ENCODE data around the gene HYI. TPM values are rescaled to one million over a fixed set of nuclear protein-coding genes. Genes with fewer than 3 reads are reported as not detected.
"Not testable (repeated sequence)": the region's sequence is repeated elsewhere in the genome, so short reads cannot be mapped to it uniquely, and the experiment has no call there.

The HYI gene
- total RNA-seq, 1 experiment from 2014 or later, result not detected

- DNase-seq, result no peak
- Histone ChIP-seq H3K4me3 (peak overlapping the region; percentile 4; the same call in 1 of the 2 replicates), H3K36me3 (no peaks in the 10 kb centered on the region), H3K27ac (peak overlapping the region; percentile 94), H3K9me3 (replicated peaks) (no peaks in the 10 kb centered on the region), H3K27me3 (no peaks in the 10 kb centered on the region), H3K4me1 (peaks cover 50% of the 10 kb centered on the region)
These were observed 19.7 kb upstream of the HYI start for GRCh38 chr1:43473463-43473862.

- peaks cover 50% of the 10 kb centered on the region for H3K4me1 ChIP-seq
- not testable (repeated sequence) for H3K27me3 ChIP-seq; H3K36me3 ChIP-seq; H3K9me3 ChIP-seq (replicated peaks)
- H3K27ac ChIP-seq, result peak overlapping the region; percentile 94
- peak; percentile 83 to 89 for DNase-seq
- peak overlapping the region; percentile 4; the same call in 1 of the 2 replicates for H3K4me3 ChIP-seq
These were observed 18.9 kb upstream of the HYI start for GRCh38 chr1:43472463-43473151.

DNA sequence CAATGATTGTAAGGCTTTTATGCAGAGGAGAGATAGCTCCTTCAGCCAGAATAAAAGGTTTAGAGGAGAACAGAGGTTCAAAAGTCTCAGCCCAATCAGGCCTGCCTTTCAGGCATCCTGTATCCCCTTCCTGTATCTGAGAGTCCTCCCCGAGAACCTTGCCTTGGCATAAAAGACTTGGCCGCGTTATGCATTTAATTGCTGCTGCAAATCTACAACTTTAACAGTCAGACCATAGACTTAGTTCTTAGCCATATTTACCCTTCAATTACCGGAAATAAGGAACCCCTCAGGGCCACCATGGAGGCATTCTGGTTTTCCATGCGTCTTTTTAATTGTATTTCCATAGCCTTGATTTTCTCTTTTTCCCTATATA lies 18.3 kb upstream of the HYI start:
- Histone ChIP-seq H3K4me3 (no peak overlapping the region), H3K27ac (peak overlapping the region; percentile 94), H3K4me1 (peaks cover 50% of the 10 kb centered on the region), H3K27me3 (no peaks in the 10 kb centered on the region), H3K36me3 (no peaks in the 10 kb centered on the region), H3K9me3 (replicated peaks) (no peaks in the 10 kb centered on the region)
- DNase-seq, result no peak

- no peak for DNase-seq
These were observed 16.2 kb upstream of the HYI start for GRCh38 chr1:43469932-43470331.

GRCh38 chr1:43468414-43468813 lies 14.7 kb upstream of the HYI start:
- peaks cover 27% of the 10 kb centered on the region for H3K4me1 ChIP-seq
- no peaks in the 10 kb centered on the region for H3K27me3 ChIP-seq
- H3K9me3 ChIP-seq (replicated peaks), result no peaks in the 10 kb centered on the region
- H3K36me3 ChIP-seq, result no peaks in the 10 kb centered on the region
- no peak overlapping the region for H3K27ac ChIP-seq
- DNase-seq, result no peak
- H3K4me3 ChIP-seq, result no peak overlapping the region

More at GRCh38 chr1:43469932-43470331, 16.2 kb upstream of the HYI start:
- H3K27ac ChIP-seq, result no peak overlapping the region
- H3K4me1 ChIP-seq, result peaks cover 41% of the 10 kb centered on the region
- H3K36me3 ChIP-seq, result no peaks in the 10 kb centered on the region
- H3K9me3 ChIP-seq (replicated peaks), result no peaks in the 10 kb centered on the region
- H3K27me3 ChIP-seq, result no peaks in the 10 kb centered on the region
- no peak overlapping the region for H3K4me3 ChIP-seq

DNA sequence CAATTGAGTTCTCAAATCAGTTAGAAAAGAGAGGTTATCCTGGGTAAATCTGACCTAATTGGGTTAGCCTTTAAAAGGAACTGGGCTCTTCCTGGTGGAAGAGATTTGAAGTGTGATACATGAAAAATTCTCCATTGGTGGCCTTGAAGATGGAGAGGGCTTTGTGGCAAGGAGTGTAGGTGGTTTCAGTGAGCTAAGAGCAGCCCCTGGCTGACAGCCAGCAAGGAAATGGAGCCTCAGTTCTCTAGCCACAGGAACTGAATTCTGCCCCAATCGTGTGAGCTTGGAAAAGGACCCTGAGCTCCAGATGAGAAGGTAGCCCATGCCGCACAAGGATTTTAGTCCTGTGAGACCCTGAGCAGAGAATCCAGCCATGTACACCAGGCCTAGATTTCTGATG lies 12.7 kb upstream of the HYI start:
- Histone ChIP-seq H3K27me3 (no peaks in the 10 kb centered on the region), H3K27ac (no peak overlapping the region), H3K4me1 (peaks cover 7% of the 10 kb centered on the region; the same call in 1 of the 2 replicates), H3K4me3 (no peak overlapping the region), H3K9me3 (replicated peaks) (no peaks in the 10 kb centered on the region), H3K36me3 (no peaks in the 10 kb centered on the region)
- peak; percentile 29 to 46 for DNase-seq

GRCh38 chr1:43465505-43466067 lies 11.9 kb upstream of the HYI start:
- Histone ChIP-seq H3K4me1 (peaks cover 7% of the 10 kb centered on the region; the same call in 1 of the 2 replicates), H3K27ac (no peak overlapping the region), H3K36me3 (no peaks in the 10 kb centered on the region), H3K9me3 (replicated peaks) (no peaks in the 10 kb centered on the region), H3K4me3 (no peak overlapping the region), H3K27me3 (no peaks in the 10 kb centered on the region)
- no peak for DNase-seq

- Histone ChIP-seq H3K4me1 (peaks cover 7% of the 10 kb centered on the region; the same call in 1 of the 2 replicates), H3K27me3 (no peaks in the 10 kb centered on the region), H3K36me3 (no peaks in the 10 kb centered on the region), H3K4me3 (no peak overlapping the region), H3K27ac (no peak overlapping the region), H3K9me3 (replicated peaks) (no peaks in the 10 kb centered on the region)
- DNase-seq, result no peak
These were observed 11.2 kb upstream of the HYI start for GRCh38 chr1:43464681-43465504.

DNA sequence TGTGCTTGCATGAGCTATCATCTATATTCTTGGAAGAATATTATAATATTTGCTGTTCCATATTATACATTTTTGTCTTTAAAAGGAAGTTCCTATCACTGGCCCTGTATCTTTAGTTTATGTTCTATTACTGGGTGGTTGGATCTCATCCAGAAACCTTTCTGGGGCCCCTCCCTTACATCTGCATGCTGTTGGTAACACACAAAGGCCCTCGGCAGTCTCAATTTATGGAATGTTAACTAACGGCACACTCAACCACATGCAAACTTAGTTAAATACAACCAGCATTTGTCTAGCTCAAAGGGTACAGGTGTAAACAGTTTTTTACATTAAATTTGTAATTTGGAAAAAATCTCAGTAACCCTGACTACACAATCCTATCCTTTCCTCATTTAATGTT lies 9.7 kb upstream of the HYI start:
- no peak overlapping the region for H3K4me3 ChIP-seq
- H3K27me3 ChIP-seq, result no peaks in the 10 kb centered on the region
- peaks cover 7% of the 10 kb centered on the region; the same call in 1 of the 2 replicates for H3K4me1 ChIP-seq
- no peak for DNase-seq
- H3K9me3 ChIP-seq (replicated peaks), result no peaks in the 10 kb centered on the region
- H3K27ac ChIP-seq, result no peak overlapping the region
- H3K36me3 ChIP-seq, result no peaks in the 10 kb centered on the region

DNA sequence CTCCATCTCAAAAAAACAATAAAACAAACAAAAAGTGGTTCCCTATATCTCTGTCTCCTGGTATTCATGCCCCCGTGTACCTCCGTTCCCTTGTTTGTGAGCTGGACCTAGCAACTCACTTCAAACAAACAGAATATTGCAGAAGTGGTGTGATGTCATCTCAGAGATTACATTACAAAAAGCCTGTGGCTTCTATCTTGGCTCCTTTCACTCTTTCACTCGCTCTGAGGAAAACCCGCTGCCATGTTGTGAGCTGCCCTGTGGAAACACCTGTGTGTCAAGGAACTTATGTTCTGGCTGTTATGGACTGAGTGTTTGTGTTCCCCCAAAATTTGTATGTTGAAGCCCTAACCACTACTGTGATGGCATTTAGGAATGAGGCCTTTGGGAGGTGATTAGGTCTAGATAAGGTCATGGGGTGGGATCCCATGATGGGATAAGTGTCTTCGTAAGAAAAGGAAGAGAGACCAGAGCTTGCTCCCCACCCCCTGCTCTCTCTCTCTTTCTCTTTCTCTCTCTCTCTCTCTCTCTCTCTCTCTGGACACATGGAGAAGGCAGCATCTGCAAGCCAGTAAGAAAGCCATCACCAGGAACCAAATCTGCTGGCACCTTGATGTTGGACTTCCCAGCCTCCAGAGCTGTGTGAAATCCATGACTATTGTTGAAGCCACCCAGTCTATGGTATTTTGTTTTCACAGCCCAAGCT lies 7.4 kb upstream of the HYI start:
- Histone ChIP-seq H3K27ac (no peak overlapping the region), H3K4me3 (no peak overlapping the region), H3K27me3 (no peaks in the 10 kb centered on the region), H3K36me3 (no peaks in the 10 kb centered on the region), H3K9me3 (replicated peaks) (no peaks in the 10 kb centered on the region), H3K4me1 (peaks cover 6% of the 10 kb centered on the region; the same call in 1 of the 2 replicates)
- DNase-seq, result no peak

DNA sequence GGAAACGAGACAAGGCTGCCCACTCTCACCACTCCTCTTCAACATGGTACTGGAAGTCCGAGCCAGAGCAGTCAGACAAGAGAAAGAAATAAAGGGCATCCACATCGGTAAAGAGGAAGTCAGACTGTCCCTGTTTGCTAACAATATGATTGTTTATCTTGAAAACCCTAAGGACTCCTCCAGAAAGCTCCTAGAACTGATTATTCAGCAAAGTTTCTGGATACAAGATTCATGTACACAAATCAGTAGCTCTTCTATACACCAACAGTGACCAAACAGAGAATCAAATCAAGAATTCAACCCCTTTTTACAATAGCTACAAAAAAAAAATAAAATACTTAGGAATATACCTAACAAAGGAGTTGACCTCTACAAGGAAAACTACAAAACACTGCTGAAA lies 4.6 kb upstream of the HYI start:
- H3K9me3 ChIP-seq (replicated peaks); H3K4me3 ChIP-seq; H3K36me3 ChIP-seq; H3K27ac ChIP-seq; H3K27me3 ChIP-seq; H3K4me1 ChIP-seq; DNase-seq: not testable (repeated sequence)

DNA sequence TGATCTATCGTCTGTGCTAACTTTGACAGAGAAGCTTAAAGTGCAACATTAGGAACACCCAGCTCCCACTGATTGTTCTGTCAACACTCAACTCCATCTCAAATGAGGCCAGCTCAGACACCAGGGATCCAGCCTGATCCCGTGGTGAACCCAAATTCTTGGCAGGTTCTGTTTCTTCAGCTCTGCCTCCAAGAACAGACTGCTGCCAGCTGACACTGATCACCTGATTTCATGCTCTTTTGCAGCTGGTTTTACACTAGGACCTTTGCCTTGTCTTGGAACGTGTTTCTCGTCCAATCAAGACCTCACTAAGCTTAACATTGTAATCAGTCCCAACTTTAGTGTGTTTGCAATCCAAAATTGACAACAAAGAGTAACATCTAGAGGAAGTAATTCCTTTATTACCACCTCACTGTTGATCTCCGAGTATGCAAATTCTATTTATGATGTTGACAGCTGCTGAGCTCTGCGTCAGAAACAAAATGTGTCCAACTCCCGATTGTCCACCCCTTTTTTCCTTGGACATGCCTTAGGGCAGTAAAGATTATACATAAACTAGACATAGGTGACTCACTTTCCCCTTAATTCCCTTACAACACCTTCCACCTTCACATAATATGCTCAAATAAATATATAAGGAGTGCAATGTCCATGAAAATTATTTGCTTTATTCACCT lies 1.6 kb upstream of the HYI start:
- Histone ChIP-seq H3K9me3 (replicated peaks) (no peaks in the 10 kb centered on the region; the same call in 1 of the 2 replicates), H3K27me3 (no peaks in the 10 kb centered on the region), H3K4me3 (no peak overlapping the region), H3K36me3 (peaks cover 25% of the 10 kb centered on the region), H3K27ac (no peak overlapping the region), H3K4me1 (peaks cover 4% of the 10 kb centered on the region; the same call in 1 of the 2 replicates)
- no peak for DNase-seq

GRCh38 chr1:43454270-43455011 lies 710 bp upstream of the HYI start:
- no peak overlapping the region for H3K27ac ChIP-seq
- peaks cover 4% of the 10 kb centered on the region; the same call in 1 of the 2 replicates for H3K4me1 ChIP-seq
- H3K4me3 ChIP-seq, result no peak overlapping the region
- H3K9me3 ChIP-seq (replicated peaks), result no peaks in the 10 kb centered on the region; the same call in 1 of the 2 replicates
- H3K36me3 ChIP-seq, result peaks cover 27% of the 10 kb centered on the region
- DNase-seq, result peak in 1 of 2 experiments; percentile 9
- H3K27me3 ChIP-seq, result no peaks in the 10 kb centered on the region

All from SJCRH30 (cell line).